ENCODE data around the gene ANKRD17.
"Not testable (repeated sequence)": the region's sequence is repeated elsewhere in the genome, so short reads cannot be mapped to it uniquely, and the experiment has no call there.

The ANKRD17 gene

GRCh38 chr4:73205482-73205881, 53.1 kb downstream of the ANKRD17 start:
- DNase-seq (ENCODE audit: low read depth, low spot score) = no peak

- not testable (repeated sequence) for DNase-seq (ENCODE audit: low read depth, low spot score)
Measured at GRCh38 chr4:73203976-73204375, 54.6 kb downstream of the ANKRD17 start.

- DNase-seq (ENCODE audit: low read depth, low spot score) = no peak
Measured at GRCh38 chr4:73197220-73197619, 61.4 kb downstream of the ANKRD17 start.

GRCh38 chr4:73194064-73194463, 64.5 kb downstream of the ANKRD17 start:
- DNase-seq (ENCODE audit: low read depth, low spot score) = no peak

- DNase-seq (ENCODE audit: low read depth, low spot score) = no peak
Measured at GRCh38 chr4:73193659-73194058, 64.9 kb downstream of the ANKRD17 start.

- DNase-seq (ENCODE audit: low read depth, low spot score) = no peak
Measured at GRCh38 chr4:73193155-73193554, 65.4 kb downstream of the ANKRD17 start.

GRCh38 chr4:73189274-73189810, 69.3 kb downstream of the ANKRD17 start:
- no peak for DNase-seq (ENCODE audit: low read depth, low spot score)

GRCh38 chr4:73187325-73187724, 71.3 kb downstream of the ANKRD17 start:
- DNase-seq (ENCODE audit: low read depth, low spot score) = no peak

- DNase-seq (ENCODE audit: low read depth, low spot score) = no peak
Measured at GRCh38 chr4:73185903-73186302, 72.7 kb downstream of the ANKRD17 start.

- no peak for DNase-seq (ENCODE audit: low read depth, low spot score)
Measured at GRCh38 chr4:73181231-73181630, 77.4 kb downstream of the ANKRD17 start.

GRCh38 chr4:73178389-73178788, 80.2 kb downstream of the ANKRD17 start:
- no peak for DNase-seq (ENCODE audit: low read depth, low spot score)

GRCh38 chr4:73172161-73172560, 86.4 kb downstream of the ANKRD17 start:
- DNase-seq (ENCODE audit: low read depth, low spot score) = no peak

GRCh38 chr4:73170518-73171198, 87.9 kb downstream of the ANKRD17 start:
- DNase-seq (ENCODE audit: low read depth, low spot score) = no peak

GRCh38 chr4:73166212-73166611, 92.4 kb downstream of the ANKRD17 start:
- DNase-seq (ENCODE audit: low read depth, low spot score) = no peak

- no peak for DNase-seq (ENCODE audit: low read depth, low spot score)
Measured at GRCh38 chr4:73161527-73162185, 96.9 kb downstream of the ANKRD17 start.

GRCh38 chr4:73156394-73156793, 102.2 kb downstream of the ANKRD17 start:
- DNase-seq (ENCODE audit: low read depth, low spot score) = no peak

GRCh38 chr4:73152893-73153292, 105.7 kb downstream of the ANKRD17 start:
- DNase-seq (ENCODE audit: low read depth, low spot score) = no peak

GRCh38 chr4:73142995-73143547, 115.5 kb downstream of the ANKRD17 start:
- no peak for DNase-seq (ENCODE audit: low read depth, low spot score)

- no peak for DNase-seq (ENCODE audit: low read depth, low spot score)
Measured at GRCh38 chr4:73139991-73140390, 118.6 kb downstream of the ANKRD17 start.

- DNase-seq (ENCODE audit: low read depth, low spot score) = no peak
Measured at GRCh38 chr4:73139245-73139644, 119.4 kb downstream of the ANKRD17 start.

GRCh38 chr4:73137121-73137520, 121.5 kb downstream of the ANKRD17 start:
- DNase-seq (ENCODE audit: low read depth, low spot score) = no peak

GRCh38 chr4:73133784-73134183, 124.8 kb downstream of the ANKRD17 start:
- DNase-seq (ENCODE audit: low read depth, low spot score) = no peak

GRCh38 chr4:73131281-73131680, 127.3 kb downstream of the ANKRD17 start:
- DNase-seq (ENCODE audit: low read depth, low spot score) = no peak

All from iPS DF 19.7 (cell line).